CD4-positive, alpha-beta T cell treated with Interleukin-15 for 4 hours (primary cell): ENCODE results near the gene KAT2A.

ENCODE experiments used
- DNase-seq: peaks from one replicate; pipeline ENCODE4 v3.0.0-alpha.2; 2020; ENCODE audit warnings: low spot score

The KAT2A gene

DNA sequence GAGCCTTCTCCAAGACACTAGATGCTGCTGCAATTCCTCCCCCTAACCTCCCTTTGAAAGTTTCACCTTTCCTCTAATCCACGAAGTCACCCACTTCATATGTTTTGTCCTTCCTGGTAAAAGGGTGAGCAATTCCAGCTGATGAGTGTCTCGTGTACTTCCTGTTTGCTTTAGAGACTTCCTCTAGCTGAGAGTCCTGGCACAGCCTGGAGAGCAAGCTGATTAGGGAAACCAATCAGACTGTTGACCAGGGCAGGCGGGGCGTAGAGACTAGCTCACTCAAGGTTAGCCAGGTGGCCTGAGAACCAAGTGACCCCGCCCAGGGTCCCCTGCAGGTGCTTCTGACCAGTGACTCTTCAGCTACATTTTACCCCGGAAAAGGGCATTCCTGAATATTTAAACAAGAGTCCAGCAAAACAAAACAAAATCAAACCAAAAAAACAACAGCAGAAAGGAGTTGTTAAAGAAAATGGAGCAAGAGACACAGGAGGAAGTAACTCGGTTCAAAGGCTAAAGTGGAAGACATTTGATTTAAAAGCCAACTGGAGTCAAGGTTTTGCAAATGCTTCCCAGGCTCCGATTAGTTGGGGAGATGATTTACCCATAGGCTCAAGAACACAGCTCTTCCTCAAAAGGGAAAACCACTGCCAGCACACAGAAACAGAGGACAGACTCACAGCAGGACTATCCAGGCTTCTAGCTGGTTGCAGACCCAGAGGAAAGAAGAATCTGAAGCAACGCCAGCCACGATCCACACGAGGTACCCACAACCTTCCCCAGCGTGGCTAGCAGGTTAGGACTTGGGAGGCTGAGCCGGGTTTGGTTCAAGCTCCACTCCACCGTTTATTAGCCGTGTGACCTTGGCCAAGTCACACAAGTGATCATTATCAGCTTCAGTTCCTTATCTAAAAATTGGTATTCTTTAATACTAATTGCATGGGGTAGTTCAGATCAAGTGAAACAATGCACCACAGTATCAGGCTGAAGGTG lies 14.8 kb upstream of the KAT2A start:
- peak; percentile 11 for DNase-seq

DNA sequence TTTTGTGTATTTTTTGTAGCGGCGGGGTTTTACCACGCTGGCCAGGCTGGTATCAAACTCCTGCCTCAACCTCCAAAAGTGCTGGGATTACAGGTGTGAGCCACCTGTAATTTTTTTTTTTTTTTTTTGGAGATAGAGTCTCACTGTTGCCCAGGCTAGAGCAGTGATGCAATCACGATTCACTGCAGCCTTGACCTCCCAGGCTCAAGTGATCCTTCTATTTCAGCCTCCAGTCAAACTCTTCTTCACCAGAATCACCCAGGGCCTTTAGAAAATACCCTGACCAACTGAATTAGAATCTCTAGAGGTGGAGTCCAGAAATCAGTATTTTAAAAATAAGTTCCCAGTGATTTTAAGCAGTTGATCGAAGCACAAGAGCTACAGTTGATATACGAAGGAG lies 14.0 kb upstream of the KAT2A start:
- DNase-seq, result no peak

DNA sequence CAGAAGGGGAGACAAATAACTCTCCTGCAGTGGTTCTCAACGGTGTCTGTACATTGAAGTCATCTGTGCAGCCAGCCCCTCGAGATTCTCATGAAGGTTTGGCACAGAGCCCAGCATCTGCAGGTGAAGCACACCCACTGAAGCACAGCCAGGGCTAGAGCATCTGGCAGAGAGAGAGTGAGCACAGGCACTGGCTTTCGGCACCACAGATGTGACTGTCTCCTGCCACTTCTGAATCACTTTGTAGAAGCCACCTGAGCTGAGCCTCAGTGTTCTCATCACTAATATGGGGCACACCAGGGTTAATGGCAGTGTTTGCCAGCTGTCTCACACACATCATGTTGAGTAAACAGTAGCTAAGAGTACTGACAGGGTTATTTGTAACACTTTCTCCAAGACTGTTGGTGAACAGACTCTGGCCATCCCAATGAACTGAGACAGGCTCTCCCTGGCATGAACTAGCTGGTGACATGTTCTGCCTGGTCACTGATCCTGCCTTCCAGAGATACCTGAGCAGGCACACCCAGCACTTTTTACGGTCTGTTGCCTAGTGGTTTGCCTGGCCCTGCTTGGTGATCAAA lies 12.4 kb upstream of the KAT2A start:
- DNase-seq, result peak; percentile 45

DNA sequence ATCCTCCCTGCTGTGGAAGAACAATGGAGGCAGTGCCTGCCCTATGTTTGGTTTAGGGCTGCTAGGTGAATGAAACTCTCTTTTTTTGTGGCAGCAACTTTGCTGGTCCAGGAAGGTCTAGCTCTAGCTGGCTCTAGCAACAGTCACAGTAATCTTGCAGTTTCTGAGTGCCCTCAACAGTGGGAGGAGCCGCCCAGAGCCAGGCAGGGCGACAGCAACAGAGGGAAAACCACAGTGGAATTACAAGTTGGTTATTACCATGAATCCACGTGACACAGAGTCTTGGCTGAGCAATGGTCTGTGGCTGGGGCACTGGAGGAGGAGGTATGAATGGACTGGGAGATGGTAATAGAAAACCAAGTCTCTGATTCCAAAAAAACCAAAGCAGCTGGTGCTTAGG lies 11.8 kb upstream of the KAT2A start:
- DNase-seq, result peak; percentile 13

DNA sequence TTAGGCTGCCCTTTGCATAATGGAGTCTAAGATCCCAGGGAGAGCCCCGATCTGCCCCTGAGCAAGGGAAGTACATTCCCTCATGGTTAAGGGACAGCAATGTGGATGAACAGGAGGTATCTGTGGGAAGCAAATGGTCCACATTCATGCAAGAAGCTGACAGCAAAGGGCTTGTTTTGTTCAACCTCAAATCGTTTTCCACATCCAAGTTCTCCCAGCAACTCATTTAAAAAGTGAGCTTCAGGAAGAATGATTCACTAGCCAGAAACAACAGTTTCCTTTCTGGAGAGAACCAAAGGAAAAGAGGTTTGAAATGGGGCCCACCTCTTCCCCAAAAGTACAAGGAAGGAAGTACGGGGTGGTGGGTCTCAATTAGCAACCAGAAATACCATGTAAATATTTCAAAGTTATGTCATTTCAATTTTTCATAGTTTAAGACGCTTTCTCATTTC lies 10.8 kb upstream of the KAT2A start:
- DNase-seq, result no peak

DNA sequence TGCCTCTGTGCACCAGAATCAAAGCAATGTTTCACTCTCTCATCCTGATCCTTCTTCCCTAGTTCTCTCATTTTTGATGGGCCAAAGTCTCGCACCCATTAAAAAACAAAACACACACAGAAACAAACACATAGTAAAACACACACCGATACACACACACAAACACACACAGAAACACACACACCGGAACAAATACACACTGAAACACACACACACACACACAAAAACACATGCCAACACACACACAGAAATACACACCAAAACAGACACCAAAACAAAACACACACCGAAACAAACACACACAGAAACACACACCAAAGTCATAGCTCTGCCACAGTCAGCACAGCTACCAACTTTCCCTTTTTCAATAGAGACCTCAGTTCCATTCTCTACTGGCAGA lies 10.1 kb upstream of the KAT2A start:
- DNase-seq, result no peak

DNA sequence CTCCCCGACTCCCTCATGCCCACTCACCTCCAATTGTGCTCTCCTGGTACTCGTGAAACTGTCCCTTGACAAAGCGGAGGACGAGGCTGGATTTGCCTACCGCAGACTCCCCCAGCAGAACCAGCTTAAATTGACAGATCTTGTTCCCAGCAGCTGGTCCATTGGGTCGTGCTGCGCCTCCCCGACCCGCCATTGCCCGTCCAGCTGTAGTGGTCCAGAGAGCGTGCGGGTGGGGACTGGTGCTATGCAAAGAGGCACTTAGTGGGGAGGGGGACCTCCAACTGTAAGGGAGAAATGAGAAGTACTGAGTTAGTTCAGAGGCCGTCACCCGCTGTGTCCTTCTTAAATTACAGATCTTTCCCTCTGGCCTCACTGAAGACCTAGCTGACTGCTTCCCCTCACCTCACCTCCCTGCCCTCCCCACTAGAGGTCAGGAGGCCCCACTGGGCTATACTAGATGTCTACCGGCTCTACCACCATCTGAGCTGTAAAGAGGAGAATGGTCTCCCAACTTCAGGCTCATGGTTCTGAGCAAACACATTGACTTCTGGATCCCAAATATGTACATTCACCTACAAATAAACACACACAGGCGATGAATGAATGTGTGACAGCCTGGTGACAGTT lies 9.3 kb upstream of the KAT2A start:
- DNase-seq, result no peak

DNA sequence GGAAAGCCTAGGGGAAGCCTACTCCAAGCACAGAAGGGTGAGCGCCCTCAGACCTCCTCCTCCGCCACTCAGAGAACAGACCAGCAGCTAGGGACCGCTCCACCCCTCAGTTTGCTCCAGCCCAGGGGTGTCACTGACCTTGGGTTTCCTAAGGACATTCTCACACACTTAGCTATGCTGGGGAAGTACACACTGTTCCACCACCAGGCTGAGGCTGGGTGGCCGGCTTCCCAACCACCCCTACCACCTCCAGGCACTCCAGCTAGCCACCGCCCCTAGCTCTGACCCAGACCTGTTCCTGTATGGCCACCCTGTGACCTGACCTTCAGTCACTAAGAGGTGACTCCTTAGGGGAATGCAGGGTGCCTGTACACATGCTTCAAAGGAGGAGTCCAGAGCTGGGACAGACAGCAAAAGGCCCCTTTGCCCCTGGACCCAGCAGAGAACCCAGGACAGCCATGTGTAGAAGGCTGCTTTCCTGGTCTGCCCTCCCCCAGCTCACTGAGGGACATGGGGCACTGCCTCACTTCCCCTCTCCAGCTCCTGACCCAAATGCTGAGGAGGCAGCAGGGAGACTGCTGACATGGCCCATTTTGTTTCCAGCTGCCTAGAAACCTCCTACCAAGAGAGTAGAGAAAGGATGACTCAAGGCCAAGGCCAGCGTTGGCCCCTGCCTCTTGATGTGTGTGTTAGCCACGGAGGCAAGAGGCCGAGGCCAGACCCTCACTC lies 8.1 kb upstream of the KAT2A start:
- DNase-seq, result no peak

DNA sequence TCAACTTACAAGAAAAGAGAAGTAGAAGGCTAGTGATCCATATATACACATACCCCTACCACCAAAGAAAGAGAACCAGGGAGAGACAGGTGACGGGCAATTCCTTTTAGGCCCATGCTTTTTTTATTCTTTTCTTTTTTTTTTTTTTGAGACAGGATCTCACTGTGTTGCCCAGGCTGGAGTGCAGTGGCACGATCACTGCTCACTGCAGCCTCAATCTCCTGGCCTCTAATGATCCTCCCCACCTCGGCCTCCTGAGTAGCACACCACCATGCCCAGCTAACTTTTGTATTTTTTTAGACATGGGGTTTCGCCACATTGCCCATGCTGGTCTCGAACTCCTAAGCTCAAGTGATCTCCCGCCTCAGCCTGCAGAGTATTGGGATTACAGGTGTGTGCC lies 6.2 kb upstream of the KAT2A start:
- no peak for DNase-seq

DNA sequence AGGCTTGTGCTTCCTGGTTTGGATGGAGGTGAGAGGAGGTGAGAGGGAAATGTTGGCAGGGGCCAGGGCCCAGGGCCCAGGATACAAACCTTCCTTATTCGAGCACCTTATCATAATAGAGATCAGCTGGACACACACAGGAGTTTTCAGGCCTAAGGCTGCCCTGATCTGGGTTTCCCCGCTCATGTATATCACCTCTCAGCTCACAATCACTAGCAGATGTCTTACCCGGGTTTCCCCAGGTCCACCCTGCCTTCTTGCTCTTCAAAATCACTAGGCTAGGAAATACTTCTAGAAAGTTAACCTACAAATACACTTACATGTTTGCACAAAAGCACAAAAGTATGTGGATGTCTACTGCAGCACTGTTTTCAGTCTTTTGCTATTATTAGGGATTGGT lies 5.7 kb upstream of the KAT2A start:
- DNase-seq, result no peak

DNA sequence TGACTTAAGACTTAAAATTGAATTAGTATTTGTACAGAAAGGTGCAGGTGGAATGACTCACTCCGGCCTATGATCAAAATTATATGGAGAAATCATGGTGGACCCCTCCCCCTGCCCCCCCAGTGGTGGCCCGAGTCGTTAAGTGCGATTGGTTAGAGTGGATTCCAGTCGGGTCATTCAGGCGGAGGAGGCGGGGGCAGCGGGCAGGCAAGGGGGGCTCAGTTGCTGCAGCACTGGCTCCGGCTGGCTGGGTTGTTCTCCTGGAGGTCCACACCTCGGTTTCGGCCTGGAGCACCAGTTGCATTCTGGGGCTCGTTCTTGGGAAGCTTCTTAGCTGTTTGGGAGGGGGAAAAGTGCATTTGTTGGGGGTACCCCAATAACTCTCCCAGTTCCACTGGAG lies 4.4 kb upstream of the KAT2A start:
- DNase-seq, result no peak

DNA sequence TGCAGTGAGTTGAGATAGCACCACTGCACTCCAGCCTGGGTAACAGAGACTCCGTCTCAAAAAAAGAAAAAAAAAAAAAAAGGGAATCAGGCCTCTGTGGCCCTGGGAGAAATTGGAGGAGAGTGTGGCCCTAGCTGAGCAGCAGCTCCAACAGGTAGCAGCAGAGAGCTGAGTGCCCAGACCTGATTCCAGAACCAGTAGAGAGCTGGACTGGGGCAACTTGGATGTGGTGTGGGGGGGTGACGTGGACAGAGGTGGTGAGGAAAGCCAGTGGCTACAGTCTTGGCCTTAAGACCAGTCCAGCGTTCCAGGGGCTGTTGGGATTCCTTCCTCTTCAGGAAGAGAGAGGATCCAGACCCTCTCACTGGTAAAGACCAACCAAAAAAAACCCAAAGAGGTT lies 3.1 kb upstream of the KAT2A start:
- DNase-seq, result no peak

DNA sequence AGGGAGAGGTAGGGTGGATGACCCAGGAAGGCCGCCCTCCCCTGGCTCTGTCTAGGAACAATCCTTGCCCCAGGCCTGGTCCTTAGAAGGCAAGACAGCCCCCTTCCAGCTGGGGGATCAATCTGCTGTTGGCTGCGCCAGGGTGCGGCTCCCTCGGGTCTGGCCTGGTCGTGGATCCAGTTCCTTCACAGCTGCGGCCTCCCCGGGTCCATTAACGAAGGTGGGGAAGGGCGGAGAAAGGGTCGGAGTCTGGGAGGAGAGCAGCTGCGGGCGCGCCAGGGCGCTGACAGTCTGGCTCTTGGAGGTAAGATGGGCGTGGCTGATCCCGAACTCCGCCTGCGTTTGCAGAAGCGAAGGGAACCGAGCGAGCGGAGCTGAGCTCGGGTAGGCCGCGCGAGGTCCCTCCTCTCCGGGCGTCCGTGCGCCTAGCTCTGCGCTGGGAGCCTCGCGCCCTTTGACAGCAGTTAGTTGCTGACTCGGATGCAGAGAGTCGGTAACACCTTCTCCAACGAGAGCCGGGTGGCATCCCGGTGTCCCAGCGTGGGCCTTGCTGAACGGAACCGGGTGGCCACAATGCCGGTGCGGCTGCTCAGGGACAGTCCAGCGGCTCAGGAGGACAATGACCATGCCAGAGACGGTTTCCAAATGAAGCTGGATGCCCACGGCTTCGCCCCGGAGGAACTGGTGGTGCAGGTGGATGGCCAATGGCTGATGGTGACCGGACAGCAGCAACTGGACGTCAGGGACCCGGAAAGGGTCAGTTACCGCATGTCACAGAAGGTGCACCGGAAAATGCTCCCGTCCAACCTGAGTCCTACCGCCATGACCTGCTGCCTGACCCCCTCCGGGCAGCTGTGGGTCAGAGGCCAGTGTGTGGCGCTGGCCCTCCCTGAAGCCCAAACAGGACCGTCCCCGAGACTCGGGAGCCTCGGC lies 1.5 kb upstream of the KAT2A start, which contains the start of gene HSPB9:
TSS of gene HSPB9 (plus strand) at position 434 of the 933 bp plus-strand sequence. CDS start at position 481, 47 bp downstream.
- DNase-seq, result no peak

DNA sequence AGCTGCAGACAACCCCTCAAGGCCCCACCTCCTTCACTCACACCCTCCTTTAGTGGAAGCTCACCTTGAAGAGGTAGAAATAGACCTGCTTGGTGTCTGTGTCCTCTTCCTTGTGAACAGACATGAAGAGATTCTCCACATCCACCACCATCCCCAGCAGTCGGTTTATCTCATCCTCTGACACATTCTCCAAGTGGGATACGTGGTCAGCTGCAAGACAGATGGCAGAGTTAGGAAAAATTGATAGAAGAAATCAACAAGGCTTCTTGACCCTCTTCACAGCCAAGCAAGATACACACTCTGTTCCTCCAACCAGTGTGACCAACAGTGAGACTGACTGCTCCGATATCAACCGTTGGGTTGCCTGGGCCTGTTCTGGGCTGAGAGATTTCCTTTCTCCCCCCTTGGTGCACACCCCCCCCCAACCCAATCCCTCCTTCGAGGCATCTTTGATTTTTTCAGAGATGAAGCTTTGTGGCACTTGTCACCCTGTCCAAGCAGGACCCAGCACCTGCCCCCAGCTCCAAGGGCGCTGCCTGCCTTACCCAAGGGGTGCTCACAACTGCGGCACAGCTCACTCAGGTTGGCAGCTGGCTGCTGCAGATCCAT lies 902 bp downstream of the KAT2A start:
- no peak for DNase-seq

DNA sequence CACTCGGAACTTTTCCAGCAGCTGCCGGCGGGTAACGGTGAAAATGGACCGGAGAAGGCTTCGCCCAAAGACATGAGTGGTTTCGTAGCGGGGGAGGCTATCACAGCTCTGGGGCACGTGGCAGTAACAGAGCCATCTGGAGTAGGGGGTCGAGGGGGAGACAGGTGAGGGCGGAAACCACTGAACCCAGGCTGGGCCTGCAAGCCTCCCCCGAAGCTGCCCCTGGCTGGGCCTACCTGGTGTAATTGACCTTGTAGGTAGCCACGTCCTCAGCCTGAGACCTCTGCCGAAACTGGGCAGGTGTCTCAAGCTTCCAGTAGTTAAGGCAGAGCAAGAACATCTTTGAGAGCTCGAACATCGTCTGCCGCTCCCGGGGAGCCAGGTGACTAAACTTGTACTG lies 1.9 kb downstream of the KAT2A start:
- DNase-seq, result no peak

DNA sequence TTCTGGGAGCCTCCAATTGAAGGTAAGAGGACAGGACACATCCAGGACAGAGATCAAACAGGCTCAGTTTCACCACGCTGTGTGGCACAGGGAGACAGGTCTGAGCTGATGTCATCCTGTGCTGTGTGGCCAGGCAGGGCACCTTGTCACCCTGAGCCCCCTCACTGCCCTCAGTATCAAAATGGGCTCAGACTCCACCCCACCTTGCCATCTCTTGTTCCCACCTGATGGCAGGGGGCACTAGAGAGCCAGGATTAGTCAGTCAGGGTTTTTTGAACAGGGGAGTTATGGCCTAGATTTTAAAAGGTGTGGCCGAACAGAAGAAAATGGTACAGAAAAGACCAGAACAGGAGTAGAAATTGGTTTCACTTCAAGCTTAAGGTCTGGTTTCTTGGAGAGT lies 2.6 kb downstream of the KAT2A start:
- DNase-seq, result peak; percentile 50

DNA sequence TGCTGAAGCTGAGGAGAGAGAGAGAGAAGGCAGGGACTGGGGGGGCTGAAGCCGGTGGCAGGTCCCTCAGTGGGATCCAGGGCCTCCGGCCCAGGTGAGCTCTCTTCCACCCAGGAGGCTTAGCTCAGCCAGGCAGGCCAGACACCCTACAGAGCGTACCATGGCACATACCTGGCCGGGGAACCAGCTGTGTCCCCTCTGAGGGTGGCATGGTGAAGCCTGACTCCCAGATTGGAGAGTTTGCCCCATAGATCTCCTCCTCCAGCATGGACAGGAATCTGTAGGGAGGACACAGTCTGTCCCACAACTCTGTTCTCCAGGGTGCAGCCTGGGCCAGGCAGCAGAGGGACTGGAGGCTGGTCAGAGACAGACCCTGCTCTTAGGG lies 3.0 kb downstream of the KAT2A start:
- no peak for DNase-seq

DNA sequence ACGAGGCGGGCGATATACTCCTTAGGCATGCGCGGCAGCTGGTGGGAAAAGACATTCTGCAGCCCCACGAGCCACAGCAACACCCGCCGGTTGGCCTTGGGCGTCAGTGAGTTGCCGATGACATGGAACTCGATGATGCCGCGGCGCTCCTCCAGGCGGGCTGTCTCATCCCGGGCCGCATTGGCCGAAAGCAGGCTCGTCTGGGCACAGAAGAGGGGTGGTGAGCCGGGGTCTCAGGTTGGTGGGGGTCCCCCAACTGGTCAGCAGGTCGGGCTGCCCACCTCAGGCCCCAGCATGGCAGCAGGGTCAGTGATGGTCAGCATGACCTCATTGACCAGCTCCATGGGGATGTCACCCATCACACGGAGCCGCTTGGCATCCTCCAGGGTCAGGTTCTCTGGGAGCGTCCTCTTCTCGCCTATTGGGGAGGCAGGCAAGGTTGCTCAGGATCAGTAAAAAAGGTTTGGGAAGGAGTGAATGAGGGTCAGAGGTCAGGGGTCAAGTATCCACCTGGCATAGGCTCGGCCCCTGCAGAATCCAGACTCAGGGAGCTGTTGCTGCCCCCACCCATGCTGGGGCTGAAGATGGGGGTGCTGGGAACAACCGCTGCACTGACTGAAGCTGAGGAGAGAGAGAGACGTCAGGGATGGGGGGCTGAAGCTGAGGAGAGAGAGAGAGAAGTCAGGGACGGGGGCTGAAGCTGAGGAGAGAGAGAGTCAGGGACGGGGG lies 3.6 kb downstream of the KAT2A start:
- DNase-seq, result no peak

DNA sequence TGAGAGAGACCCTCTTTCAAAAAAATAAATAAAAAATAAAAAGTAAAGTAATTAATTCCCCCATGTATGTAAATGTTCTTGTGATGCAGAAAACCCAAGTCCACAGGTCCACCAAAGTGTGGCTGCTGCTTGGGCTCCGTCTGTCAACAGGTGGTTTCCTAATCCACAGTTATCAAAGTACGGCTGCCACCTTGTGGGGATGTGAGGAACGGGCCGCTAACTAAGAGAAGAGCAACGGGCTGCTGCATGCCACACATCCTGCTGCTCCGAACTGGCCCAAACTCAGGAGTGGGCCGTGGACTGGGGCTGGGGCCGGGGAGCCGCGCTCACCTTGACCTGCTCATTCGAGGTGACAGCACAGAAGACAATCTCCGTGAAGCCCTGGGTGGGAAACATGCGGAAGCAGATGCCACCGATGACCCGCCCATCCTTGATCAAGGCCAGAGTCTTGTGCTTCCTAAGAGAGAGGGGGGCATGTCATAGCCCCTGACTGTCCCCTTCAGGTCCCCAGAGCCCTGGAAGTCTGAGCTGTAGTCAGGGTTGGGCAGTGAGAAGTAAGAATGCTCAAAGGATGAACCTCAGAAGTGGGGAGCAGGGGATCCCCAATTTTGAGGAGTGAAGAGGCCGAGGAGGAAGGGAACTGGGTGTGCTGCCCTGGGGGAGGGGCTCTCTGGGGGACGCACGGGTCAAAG lies 4.3 kb downstream of the KAT2A start:
- DNase-seq, result peak; percentile 88
